WTC11 (cell line): ENCODE data around the gene CARD14. TPM values are rescaled to one million over a fixed set of nuclear protein-coding genes. Genes with fewer than 3 reads are reported as not detected.

Experiments
- ATAC-seq: fragments of 200-7000 bp; cut with Tn5 transposase; 2 replicates; pipeline ENCODE4 v1.10.0; 2021; ENCODE audit warnings: mild to moderate bottlenecking, moderate library complexity
- CTCF ChIA-PET: fragments of 300-600 bp; sonication (Branson Sonifier 250); formaldehyde crosslinking; loops from one replicate; lab custom pipeline; 2021; ENCODE audit warnings: antibody characterized with exemption; lab: Charles Lee
- POLR2A ChIA-PET: fragments of 350-600 bp; sonication (Branson Sonifier 250); formaldehyde crosslinking; loops from one replicate; lab custom pipeline; 2021; ENCODE audit warnings: antibody characterized with exemption; lab: Charles Lee
- DNase-seq: peaks from one replicate; pipeline ENCODE4 v3.0.0; 2021; ENCODE audit warnings: low spot score
- H3K27ac Mint-ChIP-seq: 2 replicates; pipeline ENCODE4 v1.8.0; 2021; ENCODE audit warnings: mixed read lengths
- H3K27me3 Mint-ChIP-seq: 2 replicates; pipeline ENCODE4 v1.8.0; 2021; ENCODE audit warnings: low read depth, mild to moderate bottlenecking, moderate library complexity, mixed read lengths
- H3K36me3 Mint-ChIP-seq: 2 replicates; pipeline ENCODE4 v1.8.0; 2021; ENCODE audit warnings: mixed read lengths
- H3K4me1 Mint-ChIP-seq: 2 replicates; pipeline ENCODE4 v1.8.0; 2022; ENCODE audit warnings: mixed read lengths
- H3K4me3 Mint-ChIP-seq: 2 replicates; pipeline ENCODE4 v1.8.0; 2021; ENCODE audit warnings: mild to moderate bottlenecking, moderate library complexity, mixed read lengths
- H3K9me3 Mint-ChIP-seq: 2 replicates; pipeline ENCODE4 v1.8.0; 2021; ENCODE audit warnings: mixed read lengths
- ESRRA ChIP-seq: sonication (generic); formaldehyde crosslinking; IDR thresholded peaks from 2 replicates; pipeline ENCODE4 v1.8.1; 2022; ENCODE audit warnings: mild to moderate bottlenecking, missing genetic modification reagents, borderline replicate concordance
- ETV6 ChIP-seq: sonication (generic); formaldehyde crosslinking; IDR thresholded peaks from 2 replicates; pipeline ENCODE4 v1.8.1; 2022; ENCODE audit warnings: mild to moderate bottlenecking, missing genetic modification reagents
- FOXP1 ChIP-seq: sonication (generic); formaldehyde crosslinking; IDR thresholded peaks from 2 replicates; pipeline ENCODE4 v1.8.0; 2022; ENCODE audit warnings: missing genetic modification reagents, mild to moderate bottlenecking, moderate library complexity, borderline replicate concordance
- PRRX2 ChIP-seq: fragments of 250-450 bp; sonication (Bioruptor Pico); IDR thresholded peaks from 2 replicates; pipeline ENCODE4 v1.8.0; 2021; ENCODE audit warnings: mild to moderate bottlenecking
- RELA ChIP-seq: sonication (generic); formaldehyde crosslinking; IDR thresholded peaks from 2 replicates; pipeline ENCODE4 v1.8.1; 2022; ENCODE audit warnings: missing genetic modification reagents, mild to moderate bottlenecking, borderline replicate concordance
- TCF7 ChIP-seq: sonication (generic); formaldehyde crosslinking; IDR thresholded peaks from 2 replicates; pipeline ENCODE4 v1.8.0; 2022; ENCODE audit warnings: mild to moderate bottlenecking, low read depth, missing genetic modification reagents, moderate library complexity
- ZBTB21 ChIP-seq: sonication (generic); formaldehyde crosslinking; IDR thresholded peaks from 2 replicates; pipeline ENCODE4 v1.8.1; 2023; ENCODE audit warnings: mild to moderate bottlenecking, missing genetic modification reagents, borderline replicate concordance
- ZNF232 ChIP-seq: sonication (generic); formaldehyde crosslinking; IDR thresholded peaks from 2 replicates; pipeline ENCODE4 v1.8.0; 2022; ENCODE audit warnings: mild to moderate bottlenecking, missing genetic modification reagents
- ZNF396 ChIP-seq: fragments of 250-450 bp; sonication (Bioruptor Pico); IDR thresholded peaks from 2 replicates; pipeline ENCODE4 v1.8.0; 2021; ENCODE audit warnings: mild to moderate bottlenecking, moderate library complexity, borderline replicate concordance
- total RNA-seq: library from RNA; stranded (reverse); gene quantifications from 3 replicates; pipeline ENCODE4 v1.2.3, GENCODE V29; 2021
- TF ChIP-seq, protein P1 (sequence below): sonication (generic); formaldehyde crosslinking; conservative IDR thresholded peaks from 2 replicates; pipeline ENCODE4 v1.8.1; 2023; ENCODE audit warnings: mild to moderate bottlenecking, low read depth, missing genetic modification reagents, moderate library complexity
- TF ChIP-seq, protein P2 (sequence below): sonication (generic); formaldehyde crosslinking; IDR thresholded peaks from 2 replicates; pipeline ENCODE4 v1.8.1; 2023; ENCODE audit warnings: mild to moderate bottlenecking, missing genetic modification reagents, borderline replicate concordance
- TF ChIP-seq, protein P3 (sequence below): sonication (generic); formaldehyde crosslinking; IDR thresholded peaks from 2 replicates; pipeline ENCODE4 v1.8.1; 2022; ENCODE audit warnings: missing genetic modification reagents, borderline replicate concordance
- TF ChIP-seq, protein P4 (sequence below): sonication (generic); formaldehyde crosslinking; IDR thresholded peaks from 2 replicates; pipeline ENCODE4 v1.8.1; 2022; ENCODE audit warnings: low read depth, mild to moderate bottlenecking, moderate library complexity, missing genetic modification reagents, borderline replicate concordance
- TF ChIP-seq, protein P5 (sequence below): fragments of 250-450 bp; sonication (Bioruptor Pico); IDR thresholded peaks from 2 replicates; pipeline ENCODE4 v1.9.0; 2021; ENCODE audit warnings: mild to moderate bottlenecking
- TF ChIP-seq, protein P6 (sequence below): sonication (generic); formaldehyde crosslinking; IDR thresholded peaks from 2 replicates; pipeline ENCODE4 v1.8.0; 2022; ENCODE audit warnings: mild to moderate bottlenecking, missing genetic modification reagents
- TF ChIP-seq, protein P7 (sequence below): fragments of 200-600 bp; IDR thresholded peaks from 2 replicates; pipeline ENCODE4 v1.8.0; 2022; ENCODE audit warnings: antibody characterized with exemption
- TF ChIP-seq, protein P8 (sequence below): fragments of 250-450 bp; sonication (Bioruptor Pico); IDR thresholded peaks from 2 replicates; pipeline ENCODE4 v1.9.0; 2021; ENCODE audit warnings: mild to moderate bottlenecking

Gene CARD14
- total RNA-seq, 1 experiment from 2014 or later = 0.83 TPM

DNA sequence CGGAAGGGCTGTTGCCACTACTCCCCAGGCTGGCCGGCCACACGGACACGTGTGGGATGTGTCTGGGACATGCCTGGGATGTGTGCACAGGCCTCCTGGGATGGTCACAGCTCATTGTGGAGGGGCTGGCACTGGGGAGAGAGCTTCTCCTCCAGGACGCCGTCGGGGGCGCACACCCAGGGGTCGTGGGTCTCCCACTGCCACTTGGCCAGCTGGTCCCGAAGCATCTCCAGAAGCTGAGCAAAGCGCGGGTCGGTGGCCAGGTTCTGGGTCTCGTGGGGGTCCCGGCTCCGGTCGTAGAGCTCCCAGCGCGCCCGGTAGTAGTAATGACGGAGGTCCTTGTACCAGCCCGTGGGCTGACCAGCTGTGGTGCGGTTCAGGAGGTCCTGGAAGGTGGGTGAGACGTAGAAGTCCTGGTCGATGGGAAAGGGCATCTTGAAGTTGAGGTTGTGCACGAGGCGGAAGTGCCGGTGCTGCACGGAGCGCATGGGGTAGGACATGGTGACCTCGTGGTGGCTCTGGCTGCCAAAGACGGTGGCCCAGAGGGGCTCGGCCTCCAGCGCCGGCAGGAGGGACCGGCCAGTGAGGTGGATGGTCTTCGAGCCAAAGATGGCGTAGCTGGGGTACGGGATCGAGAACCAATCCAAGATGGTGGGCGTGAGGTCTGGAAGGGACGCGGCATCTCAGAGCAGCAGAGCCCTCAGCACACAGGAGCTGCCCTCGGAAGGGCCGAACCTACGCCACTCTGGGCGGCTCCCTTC is 40.7 kb downstream of the CARD14 start:
- no peak for ATAC-seq
- H3K36me3 Mint-ChIP-seq = peaks cover 8% of the 10 kb centered on the region
- no peaks in the 10 kb centered on the region for H3K27me3 Mint-ChIP-seq
- DNase-seq = no peak
- ChIA-PET POLR2A (no interaction called here), CTCF (interaction anchor here (1.1 to 1.2 kb wide), 2 partner anchors 14 to 82 kb away, joined by 3 read pairs; no protein-coding TSS in a partner anchor)
- no peak overlapping the region for H3K4me3 Mint-ChIP-seq
- H3K4me1 Mint-ChIP-seq = no peaks in the 10 kb centered on the region
- H3K9me3 Mint-ChIP-seq = no peaks in the 10 kb centered on the region
- no peak overlapping the region for H3K27ac Mint-ChIP-seq
- TF ChIP-seq ZNF232 (CRISPR knock-in tag) = no peak
- no peak for TF ChIP-seq ZNF396 (CRISPR knock-in tag)
- no peak for TF ChIP-seq FOXP1 (CRISPR knock-in tag)
- no peak for TF ChIP-seq PRRX2 (CRISPR knock-in tag)
- TF ChIP-seq, protein P1, sequence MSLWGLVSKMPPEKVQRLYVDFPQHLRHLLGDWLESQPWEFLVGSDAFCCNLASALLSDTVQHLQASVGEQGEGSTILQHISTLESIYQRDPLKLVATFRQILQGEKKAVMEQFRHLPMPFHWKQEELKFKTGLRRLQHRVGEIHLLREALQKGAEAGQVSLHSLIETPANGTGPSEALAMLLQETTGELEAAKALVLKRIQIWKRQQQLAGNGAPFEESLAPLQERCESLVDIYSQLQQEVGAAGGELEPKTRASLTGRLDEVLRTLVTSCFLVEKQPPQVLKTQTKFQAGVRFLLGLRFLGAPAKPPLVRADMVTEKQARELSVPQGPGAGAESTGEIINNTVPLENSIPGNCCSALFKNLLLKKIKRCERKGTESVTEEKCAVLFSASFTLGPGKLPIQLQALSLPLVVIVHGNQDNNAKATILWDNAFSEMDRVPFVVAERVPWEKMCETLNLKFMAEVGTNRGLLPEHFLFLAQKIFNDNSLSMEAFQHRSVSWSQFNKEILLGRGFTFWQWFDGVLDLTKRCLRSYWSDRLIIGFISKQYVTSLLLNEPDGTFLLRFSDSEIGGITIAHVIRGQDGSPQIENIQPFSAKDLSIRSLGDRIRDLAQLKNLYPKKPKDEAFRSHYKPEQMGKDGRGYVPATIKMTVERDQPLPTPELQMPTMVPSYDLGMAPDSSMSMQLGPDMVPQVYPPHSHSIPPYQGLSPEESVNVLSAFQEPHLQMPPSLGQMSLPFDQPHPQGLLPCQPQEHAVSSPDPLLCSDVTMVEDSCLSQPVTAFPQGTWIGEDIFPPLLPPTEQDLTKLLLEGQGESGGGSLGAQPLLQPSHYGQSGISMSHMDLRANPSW (CRISPR knock-in tag) = no peak
- TF ChIP-seq, protein P2, sequence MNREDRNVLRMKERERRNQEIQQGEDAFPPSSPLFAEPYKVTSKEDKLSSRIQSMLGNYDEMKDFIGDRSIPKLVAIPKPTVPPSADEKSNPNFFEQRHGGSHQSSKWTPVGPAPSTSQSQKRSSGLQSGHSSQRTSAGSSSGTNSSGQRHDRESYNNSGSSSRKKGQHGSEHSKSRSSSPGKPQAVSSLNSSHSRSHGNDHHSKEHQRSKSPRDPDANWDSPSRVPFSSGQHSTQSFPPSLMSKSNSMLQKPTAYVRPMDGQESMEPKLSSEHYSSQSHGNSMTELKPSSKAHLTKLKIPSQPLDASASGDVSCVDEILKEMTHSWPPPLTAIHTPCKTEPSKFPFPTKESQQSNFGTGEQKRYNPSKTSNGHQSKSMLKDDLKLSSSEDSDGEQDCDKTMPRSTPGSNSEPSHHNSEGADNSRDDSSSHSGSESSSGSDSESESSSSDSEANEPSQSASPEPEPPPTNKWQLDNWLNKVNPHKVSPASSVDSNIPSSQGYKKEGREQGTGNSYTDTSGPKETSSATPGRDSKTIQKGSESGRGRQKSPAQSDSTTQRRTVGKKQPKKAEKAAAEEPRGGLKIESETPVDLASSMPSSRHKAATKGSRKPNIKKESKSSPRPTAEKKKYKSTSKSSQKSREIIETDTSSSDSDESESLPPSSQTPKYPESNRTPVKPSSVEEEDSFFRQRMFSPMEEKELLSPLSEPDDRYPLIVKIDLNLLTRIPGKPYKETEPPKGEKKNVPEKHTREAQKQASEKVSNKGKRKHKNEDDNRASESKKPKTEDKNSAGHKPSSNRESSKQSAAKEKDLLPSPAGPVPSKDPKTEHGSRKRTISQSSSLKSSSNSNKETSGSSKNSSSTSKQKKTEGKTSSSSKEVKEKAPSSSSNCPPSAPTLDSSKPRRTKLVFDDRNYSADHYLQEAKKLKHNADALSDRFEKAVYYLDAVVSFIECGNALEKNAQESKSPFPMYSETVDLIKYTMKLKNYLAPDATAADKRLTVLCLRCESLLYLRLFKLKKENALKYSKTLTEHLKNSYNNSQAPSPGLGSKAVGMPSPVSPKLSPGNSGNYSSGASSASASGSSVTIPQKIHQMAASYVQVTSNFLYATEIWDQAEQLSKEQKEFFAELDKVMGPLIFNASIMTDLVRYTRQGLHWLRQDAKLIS (CRISPR knock-in tag) = no peak
- no peak for TF ChIP-seq TCF7 (CRISPR knock-in tag)
- TF ChIP-seq, protein P3, sequence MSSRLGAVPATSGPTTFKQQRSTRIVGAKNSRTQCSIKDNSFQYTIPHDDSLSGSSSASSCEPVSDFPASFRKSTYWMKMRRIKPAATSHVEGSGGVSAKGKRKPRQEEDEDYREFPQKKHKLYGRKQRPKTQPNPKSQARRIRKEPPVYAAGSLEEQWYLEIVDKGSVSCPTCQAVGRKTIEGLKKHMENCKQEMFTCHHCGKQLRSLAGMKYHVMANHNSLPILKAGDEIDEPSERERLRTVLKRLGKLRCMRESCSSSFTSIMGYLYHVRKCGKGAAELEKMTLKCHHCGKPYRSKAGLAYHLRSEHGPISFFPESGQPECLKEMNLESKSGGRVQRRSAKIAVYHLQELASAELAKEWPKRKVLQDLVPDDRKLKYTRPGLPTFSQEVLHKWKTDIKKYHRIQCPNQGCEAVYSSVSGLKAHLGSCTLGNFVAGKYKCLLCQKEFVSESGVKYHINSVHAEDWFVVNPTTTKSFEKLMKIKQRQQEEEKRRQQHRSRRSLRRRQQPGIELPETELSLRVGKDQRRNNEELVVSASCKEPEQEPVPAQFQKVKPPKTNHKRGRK (CRISPR knock-in tag) = no peak
- TF ChIP-seq ETV6 (CRISPR knock-in tag) = no peak
- TF ChIP-seq, protein P4, sequence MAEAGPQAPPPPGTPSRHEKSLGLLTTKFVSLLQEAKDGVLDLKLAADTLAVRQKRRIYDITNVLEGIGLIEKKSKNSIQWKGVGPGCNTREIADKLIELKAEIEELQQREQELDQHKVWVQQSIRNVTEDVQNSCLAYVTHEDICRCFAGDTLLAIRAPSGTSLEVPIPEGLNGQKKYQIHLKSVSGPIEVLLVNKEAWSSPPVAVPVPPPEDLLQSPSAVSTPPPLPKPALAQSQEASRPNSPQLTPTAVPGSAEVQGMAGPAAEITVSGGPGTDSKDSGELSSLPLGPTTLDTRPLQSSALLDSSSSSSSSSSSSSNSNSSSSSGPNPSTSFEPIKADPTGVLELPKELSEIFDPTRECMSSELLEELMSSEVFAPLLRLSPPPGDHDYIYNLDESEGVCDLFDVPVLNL (CRISPR knock-in tag) = no peak
- TF ChIP-seq ESRRA = no peak
- TF ChIP-seq, protein P5, sequence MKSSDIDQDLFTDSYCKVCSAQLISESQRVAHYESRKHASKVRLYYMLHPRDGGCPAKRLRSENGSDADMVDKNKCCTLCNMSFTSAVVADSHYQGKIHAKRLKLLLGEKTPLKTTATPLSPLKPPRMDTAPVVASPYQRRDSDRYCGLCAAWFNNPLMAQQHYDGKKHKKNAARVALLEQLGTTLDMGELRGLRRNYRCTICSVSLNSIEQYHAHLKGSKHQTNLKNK = no peak
- TF ChIP-seq, all 79 proteins: peak for 0

DNA sequence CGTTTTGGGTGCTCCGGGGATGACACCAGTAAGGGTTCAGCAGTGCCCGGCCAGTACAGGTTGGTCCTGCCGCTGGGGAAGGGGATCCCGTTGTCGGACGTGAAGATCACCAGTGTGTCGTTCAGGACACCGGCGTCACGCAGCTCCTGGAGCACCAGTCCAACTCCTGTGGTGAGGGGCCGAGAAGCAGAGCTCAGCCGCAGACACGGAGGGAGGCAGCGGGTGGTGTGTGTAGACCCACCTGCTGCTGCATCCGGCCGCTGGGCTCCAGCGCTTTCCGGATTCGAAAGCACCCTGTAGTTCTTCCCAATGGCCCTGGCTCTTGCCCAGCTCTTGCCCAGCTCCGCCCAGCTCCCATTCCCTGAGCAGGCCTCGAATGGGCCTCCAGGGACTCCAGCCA is 42.3 kb downstream of the CARD14 start:
- H3K27ac Mint-ChIP-seq = no peak overlapping the region
- CTCF ChIA-PET = interaction anchor here (0.7 to 0.9 kb wide), 2 partner anchors 16 to 111 kb away, joined by 3 read pairs; partner anchors contain the start of gene GAA
- TF ChIP-seq RELA (CRISPR knock-in tag) (no peak), ZBTB21 (CRISPR knock-in tag) (no peak)
- TF ChIP-seq, protein P6, sequence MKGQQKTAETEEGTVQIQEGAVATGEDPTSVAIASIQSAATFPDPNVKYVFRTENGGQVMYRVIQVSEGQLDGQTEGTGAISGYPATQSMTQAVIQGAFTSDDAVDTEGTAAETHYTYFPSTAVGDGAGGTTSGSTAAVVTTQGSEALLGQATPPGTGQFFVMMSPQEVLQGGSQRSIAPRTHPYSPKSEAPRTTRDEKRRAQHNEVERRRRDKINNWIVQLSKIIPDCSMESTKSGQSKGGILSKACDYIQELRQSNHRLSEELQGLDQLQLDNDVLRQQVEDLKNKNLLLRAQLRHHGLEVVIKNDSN (CRISPR knock-in tag) = no peak
- TF ChIP-seq, protein P7, sequence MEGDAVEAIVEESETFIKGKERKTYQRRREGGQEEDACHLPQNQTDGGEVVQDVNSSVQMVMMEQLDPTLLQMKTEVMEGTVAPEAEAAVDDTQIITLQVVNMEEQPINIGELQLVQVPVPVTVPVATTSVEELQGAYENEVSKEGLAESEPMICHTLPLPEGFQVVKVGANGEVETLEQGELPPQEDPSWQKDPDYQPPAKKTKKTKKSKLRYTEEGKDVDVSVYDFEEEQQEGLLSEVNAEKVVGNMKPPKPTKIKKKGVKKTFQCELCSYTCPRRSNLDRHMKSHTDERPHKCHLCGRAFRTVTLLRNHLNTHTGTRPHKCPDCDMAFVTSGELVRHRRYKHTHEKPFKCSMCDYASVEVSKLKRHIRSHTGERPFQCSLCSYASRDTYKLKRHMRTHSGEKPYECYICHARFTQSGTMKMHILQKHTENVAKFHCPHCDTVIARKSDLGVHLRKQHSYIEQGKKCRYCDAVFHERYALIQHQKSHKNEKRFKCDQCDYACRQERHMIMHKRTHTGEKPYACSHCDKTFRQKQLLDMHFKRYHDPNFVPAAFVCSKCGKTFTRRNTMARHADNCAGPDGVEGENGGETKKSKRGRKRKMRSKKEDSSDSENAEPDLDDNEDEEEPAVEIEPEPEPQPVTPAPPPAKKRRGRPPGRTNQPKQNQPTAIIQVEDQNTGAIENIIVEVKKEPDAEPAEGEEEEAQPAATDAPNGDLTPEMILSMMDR = no peak
- TF ChIP-seq, protein P8, sequence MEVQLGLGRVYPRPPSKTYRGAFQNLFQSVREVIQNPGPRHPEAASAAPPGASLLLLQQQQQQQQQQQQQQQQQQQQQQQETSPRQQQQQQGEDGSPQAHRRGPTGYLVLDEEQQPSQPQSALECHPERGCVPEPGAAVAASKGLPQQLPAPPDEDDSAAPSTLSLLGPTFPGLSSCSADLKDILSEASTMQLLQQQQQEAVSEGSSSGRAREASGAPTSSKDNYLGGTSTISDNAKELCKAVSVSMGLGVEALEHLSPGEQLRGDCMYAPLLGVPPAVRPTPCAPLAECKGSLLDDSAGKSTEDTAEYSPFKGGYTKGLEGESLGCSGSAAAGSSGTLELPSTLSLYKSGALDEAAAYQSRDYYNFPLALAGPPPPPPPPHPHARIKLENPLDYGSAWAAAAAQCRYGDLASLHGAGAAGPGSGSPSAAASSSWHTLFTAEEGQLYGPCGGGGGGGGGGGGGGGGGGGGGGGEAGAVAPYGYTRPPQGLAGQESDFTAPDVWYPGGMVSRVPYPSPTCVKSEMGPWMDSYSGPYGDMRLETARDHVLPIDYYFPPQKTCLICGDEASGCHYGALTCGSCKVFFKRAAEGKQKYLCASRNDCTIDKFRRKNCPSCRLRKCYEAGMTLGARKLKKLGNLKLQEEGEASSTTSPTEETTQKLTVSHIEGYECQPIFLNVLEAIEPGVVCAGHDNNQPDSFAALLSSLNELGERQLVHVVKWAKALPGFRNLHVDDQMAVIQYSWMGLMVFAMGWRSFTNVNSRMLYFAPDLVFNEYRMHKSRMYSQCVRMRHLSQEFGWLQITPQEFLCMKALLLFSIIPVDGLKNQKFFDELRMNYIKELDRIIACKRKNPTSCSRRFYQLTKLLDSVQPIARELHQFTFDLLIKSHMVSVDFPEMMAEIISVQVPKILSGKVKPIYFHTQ = no peak

More for the DNA sequence above, 42.3 kb downstream of the CARD14 start:
- Mint-ChIP-seq H3K4me1 (no peaks in the 10 kb centered on the region), H3K27me3 (no peaks in the 10 kb centered on the region), H3K36me3 (peaks cover 16% of the 10 kb centered on the region), H3K9me3 (no peaks in the 10 kb centered on the region), H3K4me3 (no peak overlapping the region)
- ATAC-seq (no peak), DNase-seq (no peak)
- POLR2A ChIA-PET = interaction anchor here (1.1 kb wide), 1 partner anchor 8 kb away, joined by 3 read pairs; no protein-coding TSS in a partner anchor
